Activated CD8-positive, alpha-beta memory T cell treated with anti-CD3 and anti-CD28 coated beads for 4 hours (primary cell): ENCODE measurements around the gene SLC24A4.

Source experiments
- DNase-seq, 2 donors: peaks; one replicate each; pipeline ENCODE4 v3.0.0-alpha.2; 2020; ENCODE audit warnings: low read depth in 2 of 2

The SLC24A4 gene

GRCh38 chr14:92500491-92500941 lies 177.6 kb downstream of the SLC24A4 start:
- DNase-seq: no peak

GRCh38 chr14:92501891-92502351 lies 179.0 kb downstream of the SLC24A4 start:
- no peak for DNase-seq

- DNase-seq: no peak
Measured at GRCh38 chr14:92502541-92503286, 179.7 kb downstream of the SLC24A4 start.

GRCh38 chr14:92503756-92504491 lies 181.0 kb downstream of the SLC24A4 start:
- DNase-seq: no peak

GRCh38 chr14:92505826-92506225 lies 182.9 kb downstream of the SLC24A4 start:
- DNase-seq: no peak

- no peak for DNase-seq
Measured at GRCh38 chr14:92506231-92506630, 183.3 kb downstream of the SLC24A4 start.

GRCh38 chr14:92507174-92507768 lies 184.3 kb downstream of the SLC24A4 start:
- DNase-seq: no peak

GRCh38 chr14:92510972-92511371 lies 188.0 kb downstream of the SLC24A4 start:
- DNase-seq: no peak

- DNase-seq: no peak
Measured at GRCh38 chr14:92511453-92512238, 188.7 kb downstream of the SLC24A4 start.

GRCh38 chr14:92512807-92513203 lies 189.8 kb downstream of the SLC24A4 start:
- no peak for DNase-seq

GRCh38 chr14:92513204-92513965 lies 190.4 kb downstream of the SLC24A4 start, which contains the start of gene RIN3:
Gene RIN3 (plus strand): TSS chr14:92513781. CDS start chr14:92513933, 152 bp downstream.
- DNase-seq: peak in 1 of 2 donors; percentile 41

- DNase-seq: no peak
Measured at GRCh38 chr14:92513966-92514843, 191.2 kb downstream of the SLC24A4 start.

GRCh38 chr14:92514844-92515514 lies 192.0 kb downstream of the SLC24A4 start:
- no peak for DNase-seq

GRCh38 chr14:92515546-92516343 lies 192.8 kb downstream of the SLC24A4 start:
- no peak for DNase-seq

- no peak for DNase-seq
Measured at GRCh38 chr14:92516344-92516965, 193.5 kb downstream of the SLC24A4 start.

- peak; percentile 54 to 71 for DNase-seq
Measured at GRCh38 chr14:92516966-92517506, 194.1 kb downstream of the SLC24A4 start.

GRCh38 chr14:92517761-92518160 lies 194.8 kb downstream of the SLC24A4 start:
- DNase-seq: no peak
